GM12878 (cell line): ENCODE measurements around the gene SETD1B. TPM values are rescaled to one million over a fixed set of nuclear protein-coding genes. Genes with fewer than 3 reads are reported as not detected.

Experiments
- ATAC-seq: fragments of 200-7000 bp; cut with Tn5 transposase; 3 replicates; pipeline ENCODE4 v1.9.1; 2020; ENCODE audit warnings: mild to moderate bottlenecking, moderate library complexity
- BruUV-seq: library from RNA; stranded (reverse); fragments of 400-500 nt; replicated peaks from 2 replicates; lab custom pipeline; 2021; lab: Mats Ljungman, UMichigan
- CTCF ChIA-PET: fragments of 300-600 bp; sonication (Branson Sonifier 250); formaldehyde crosslinking; extraction: SDS; loops from one replicate; lab custom pipeline; 2021; ENCODE audit warnings: inconsistent platforms; lab: Yijun Ruan, JAX
- POLR2A ChIA-PET: fragments of 350-600 bp; formaldehyde crosslinking; extraction: SDS; loops from one replicate; lab custom pipeline; 2021; ENCODE audit warnings: inconsistent platforms; lab: Charles Lee
- RAD21 ChIA-PET: fragments of 300-600 bp; sonication (Branson Sonifier 250); formaldehyde crosslinking; loops from one replicate; lab custom pipeline; 2023; ENCODE audit warnings: antibody characterized with exemption; ENCODE audit not compliant: unreplicated experiment; lab: Charles Lee
- SMC1A ChIA-PET: fragments of 300-600 bp; sonication (Branson Sonifier 250); formaldehyde crosslinking; loops from one replicate; lab custom pipeline; 2023; ENCODE audit not compliant: unreplicated experiment, uncharacterized antibody; lab: Charles Lee
- DNase-seq: peaks from one replicate; pipeline ENCODE4 v3.0.0-alpha.2; 2011; ENCODE audit warnings: low read depth, low spot score
- FAIRE-seq: peaks from 3 replicates; lab custom pipeline; 2011; peaks lifted over from hg19 to GRCh38; lab: Jason Lieb, UNC
- H2AFZ ChIP-seq: 2 replicates; pipeline ENCODE4 v1.6.0; 2011; ENCODE audit warnings: low read depth, low read length, control low read depth; ENCODE audit not compliant: control insufficient read depth
- H3K27ac ChIP-seq: 2 replicates; pipeline ENCODE4 v1.5.1; 2011; ENCODE audit warnings: control low read depth; ENCODE audit not compliant: control insufficient read depth, insufficient read depth
- H3K27me3 ChIP-seq, 2 experiments: replicated peaks in 1 of 2; 2 replicates each; pipeline versions ENCODE4 v1.6.0 to v1.6.1; 2011; ENCODE audit warnings: low read length in 1 of 2; ENCODE audit not compliant: control insufficient read depth in 2 of 2, insufficient read depth in 2 of 2
- H3K36me3 ChIP-seq, 2 experiments: 2 replicates each; pipeline ENCODE4 v1.5.1; 2011; ENCODE audit warnings: low read length in 1 of 2; ENCODE audit not compliant: control insufficient read depth in 2 of 2, insufficient read depth in 2 of 2
- H3K4me1 ChIP-seq: 2 replicates; pipeline ENCODE4 v1.6.1; 2011; ENCODE audit warnings: mild to moderate bottlenecking, low read length, moderate library complexity, mixed read lengths; ENCODE audit not compliant: control insufficient read depth, insufficient read depth
- H3K4me2 ChIP-seq: 2 replicates; pipeline ENCODE4 v1.6.0; 2011; ENCODE audit warnings: control low read depth; ENCODE audit not compliant: control insufficient read depth, insufficient read depth
- H3K4me3 ChIP-seq: fragments of 200-600 bp; sonication (generic); 2 replicates; pipeline ENCODE4 v1.5.1; 2016
- H3K79me2 ChIP-seq: 2 replicates; pipeline ENCODE4 v1.6.0; 2011; ENCODE audit warnings: low read length; ENCODE audit not compliant: control insufficient read depth, insufficient read depth
- H3K9ac ChIP-seq: 2 replicates; pipeline ENCODE4 v1.8.0; 2011; ENCODE audit warnings: low read length, control low read depth, mixed read lengths; ENCODE audit not compliant: control insufficient read depth, insufficient read depth
- H3K9me3 ChIP-seq: replicated peaks from 3 replicates; pipeline ENCODE4 v1.5.1; 2011; ENCODE audit warnings: mild to moderate bottlenecking, low read length; ENCODE audit not compliant: control insufficient read depth, insufficient read depth
- H4K20me1 ChIP-seq: 2 replicates; pipeline ENCODE4 v1.6.0; 2011; ENCODE audit not compliant: control insufficient read depth, insufficient read depth
- BACH1 ChIP-seq: fragments of 450-650 bp; IDR thresholded peaks from 2 replicates; pipeline ENCODE4 v1.6.1; 2017; ENCODE audit warnings: mild to moderate bottlenecking, borderline replicate concordance
- BRCA1 ChIP-seq: IDR thresholded peaks from 2 replicates; pipeline ENCODE4 v1.6.1; 2011; ENCODE audit warnings: low read depth, low read length, improper control_type of control experiment
- ESRRA ChIP-seq: IDR thresholded peaks from 2 replicates; pipeline ENCODE4 v1.6.1; 2012; ENCODE audit warnings: mild to moderate bottlenecking, low read length, improper control_type of control experiment
- LARP7 ChIP-seq: fragments of 450-650 bp; IDR thresholded peaks from 2 replicates; pipeline ENCODE4 v1.6.1; 2017; ENCODE audit warnings: mild to moderate bottlenecking
- NFXL1 ChIP-seq: fragments of 450-650 bp; IDR thresholded peaks from 2 replicates; pipeline ENCODE4 v1.6.1; 2017; ENCODE audit warnings: antibody characterized with exemption, mild to moderate bottlenecking, borderline replicate concordance
- NR2C2 ChIP-seq: IDR thresholded peaks from 2 replicates; pipeline ENCODE4 v1.6.1; 2011; ENCODE audit warnings: borderline replicate concordance, low read depth; ENCODE audit not compliant: control insufficient read depth, insufficient read length
- RB1 ChIP-seq: fragments of 450-650 bp; formaldehyde crosslinking; IDR thresholded peaks from 2 replicates; pipeline ENCODE4 v1.6.1; 2017; ENCODE audit warnings: mild to moderate bottlenecking, borderline replicate concordance
- RCOR1 ChIP-seq: conservative IDR thresholded peaks from 2 replicates; pipeline ENCODE4 v1.6.1; 2012; ENCODE audit warnings: low read depth, low read length, improper control_type of control experiment
- RELA ChIP-seq: fragments of 450-650 bp; IDR thresholded peaks from 2 replicates; pipeline ENCODE4 v1.8.0; 2014; ENCODE audit warnings: borderline replicate concordance; ENCODE audit not compliant: partially characterized antibody
- RUNX3 ChIP-seq: IDR thresholded peaks from 2 replicates; pipeline ENCODE4 v1.6.1; 2012; ENCODE audit warnings: low read length, inconsistent platforms
- SREBF1 ChIP-seq: IDR thresholded peaks from 2 replicates; pipeline ENCODE4 v1.6.1; 2012; ENCODE audit warnings: mild to moderate bottlenecking, low read length
- SRF ChIP-seq, 2 experiments: IDR thresholded peaks; 2 replicates each; pipeline ENCODE4 v1.6.1; 2011; ENCODE audit warnings: low read depth in 2 of 2, low read length in 2 of 2, mild to moderate bottlenecking in 1 of 2, moderate library complexity in 1 of 2
- SUZ12 ChIP-seq: fragments of 200-600 bp; sonication (generic); IDR thresholded peaks from one replicate; pipeline ENCODE4 v1.6.1; 2018; ENCODE audit warnings: antibody characterized with exemption, mild to moderate bottlenecking; ENCODE audit not compliant: unreplicated experiment
- USF2 ChIP-seq: IDR thresholded peaks from 2 replicates; pipeline ENCODE4 v1.6.1; 2011; ENCODE audit warnings: low read depth, low read length, improper control_type of control experiment, borderline replicate concordance
- WGBS: methylation state at CpG from one replicate; pipeline ENCODE4 v1.1.6; 2016; ENCODE audit warnings: low lambda C conversion rate; ENCODE audit not compliant: insufficient replicate concordance, insufficient coverage; ENCODE audit errors: missing lambda C conversion rate; 5-methylcytosine and 5-hydroxymethylcytosine counted together
- in situ Hi-C: fragments of 300-500 bp; cut with MboI; formaldehyde crosslinking; loops from 9 replicates; pipeline ENCODE4 v1.14.3; 2018; ENCODE audit warnings: mixed read lengths
- intact Hi-C: fragments of 100-400 bp; cut with micrococcal nuclease; formaldehyde crosslinking; loops from one replicate; pipeline ENCODE4 v1.14.2; 2022; ENCODE audit not compliant: unreplicated experiment
- polyA plus RNA-seq, 11 experiments: library from polyadenylated mRNA; depleted of rRNA in 4 of 11; unstranded in 6 of 11; stranded (reverse) in 5 of 11; fragments of >200 nt; fragmentation: Nextera tagmentation in 4 of 11; fragmentation: Illumina TruSeq in 1 of 11; extraction: Ambion mirVana in 4 of 11; extraction: Trizol in 1 of 11; gene quantifications; 1 replicate in 1 of 11; 2 replicates in 10 of 11; pipeline versions ENCODE4 v1.2.1 to v1.2.3, GENCODE V29; 2011 to 2016; ENCODE audit warnings: inconsistent platforms in 2 of 11, missing spikeins in 2 of 11, low read depth in 1 of 11
- total RNA-seq, 4 experiments: library from RNA; depleted of rRNA in 3 of 4; stranded (reverse); fragments of >200 nt in 3 of 4; fragmentation: Illumina TruSeq in 1 of 4; extraction: Trizol in 1 of 4; gene quantifications; 2 replicates each; pipeline versions ENCODE4 v1.2.1 to v1.2.3, GENCODE V29; 2013 to 2021
- TF ChIP-seq, protein P1 (sequence below): IDR thresholded peaks from 2 replicates; pipeline ENCODE4 v1.6.1; 2012; ENCODE audit warnings: mild to moderate bottlenecking, low read depth, low read length
- TF ChIP-seq, protein P2 (sequence below): fragments of 450-650 bp; IDR thresholded peaks from 2 replicates; pipeline ENCODE4 v1.6.1; 2016; ENCODE audit warnings: mild to moderate bottlenecking

SETD1B gene
- total and polyA plus RNA-seq, 10 of the 15 experiments (the other 5 are each of a cell fraction or from before 2014, with no cell fraction given) = 0.50 to 17.3 (median 1.6) TPM

- no peak for TF ChIP-seq RCOR1
- TF ChIP-seq RUNX3 = no peak
- TF ChIP-seq NR2C2 = no peak
These were observed 33.4 kb upstream of the SETD1B start (continued) for GRCh38 chr12:121770388-121770787.

DNA sequence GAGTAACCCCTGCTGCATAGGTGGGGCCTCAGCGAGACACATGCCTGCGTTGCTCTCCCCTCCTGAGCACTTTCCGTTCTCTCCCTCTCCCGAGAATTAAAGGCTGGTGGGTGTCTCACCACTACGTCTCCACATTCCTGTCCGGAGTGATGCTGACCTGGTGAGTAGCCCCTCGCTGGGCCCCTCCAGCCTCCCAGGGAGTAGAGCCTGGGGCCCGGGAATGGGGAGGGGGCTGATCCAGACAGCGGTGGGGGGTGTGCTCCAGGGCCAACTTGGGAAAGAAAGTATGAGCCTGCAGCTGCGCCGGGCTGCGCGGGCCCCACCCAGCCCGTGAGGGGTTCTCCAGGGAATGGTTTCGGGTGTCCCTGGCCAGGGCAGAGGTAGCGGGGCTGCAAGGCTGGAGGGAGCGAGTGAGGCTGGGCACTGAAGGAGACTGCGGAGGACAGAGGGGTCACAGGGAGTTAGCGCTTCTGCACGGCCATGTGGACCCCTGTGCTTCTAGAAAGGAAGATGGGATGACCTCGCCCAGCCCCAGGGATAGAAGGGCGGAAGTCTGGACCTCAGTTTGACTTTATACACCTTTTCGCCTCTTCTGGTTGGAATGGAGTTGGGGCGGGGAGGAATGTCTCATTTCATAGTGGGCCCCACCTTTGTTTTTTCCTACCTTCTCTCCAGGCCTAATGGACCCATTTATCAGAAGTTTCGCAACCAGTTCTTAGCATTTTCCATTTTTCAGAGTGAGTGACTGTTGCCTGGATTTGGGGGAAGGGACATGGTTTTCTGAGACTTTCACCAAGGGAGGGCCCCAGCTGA, 32.8 kb upstream of the SETD1B start:
- Histone ChIP-seq H3K27me3 (no peaks in the 10 kb centered on the region), H3K9ac (no peak overlapping the region), H3K36me3 (no peaks in the 10 kb centered on the region; a peak in 2 of 4 replicates), H3K4me3 (no peak overlapping the region), H2AFZ (no peak overlapping the region), H4K20me1 (no peaks in the 10 kb centered on the region), H3K9me3 (no peaks in the 10 kb centered on the region), H3K4me2 (no peak overlapping the region), H3K27ac (no peak overlapping the region), H3K4me1 (peaks cover 3% of the 10 kb centered on the region; the same call in 1 of the 2 replicates), H3K79me2 (no peaks in the 10 kb centered on the region)
- DNase-seq (no peak), FAIRE-seq (no peak), ATAC-seq (no peak)
- no TSS peak for BruUV-seq
- ChIA-PET CTCF (interaction anchor here (2.7 to 15.0 kb wide), 2 partner anchors 11 to 21 kb away, joined by 19 to 492 read pairs; partner anchors contain the start of gene RHOF), RAD21 (no interaction called here), POLR2A (interaction anchor here (1.0 kb wide), 1 partner anchor 31 kb away, joined by 3 read pairs; no protein-coding TSS in a partner anchor), SMC1A (no interaction called here)
- WGBS = 97% methylated on average over 25 of the region's 25 CpGs
- in situ Hi-C loops (no loop called here), intact Hi-C loops (no loop called here)
- TF ChIP-seq ESRRA = no peak
- TF ChIP-seq LARP7 = no peak
- no peak for TF ChIP-seq BACH1
- no peak for TF ChIP-seq SREBF1
- TF ChIP-seq, protein P1, sequence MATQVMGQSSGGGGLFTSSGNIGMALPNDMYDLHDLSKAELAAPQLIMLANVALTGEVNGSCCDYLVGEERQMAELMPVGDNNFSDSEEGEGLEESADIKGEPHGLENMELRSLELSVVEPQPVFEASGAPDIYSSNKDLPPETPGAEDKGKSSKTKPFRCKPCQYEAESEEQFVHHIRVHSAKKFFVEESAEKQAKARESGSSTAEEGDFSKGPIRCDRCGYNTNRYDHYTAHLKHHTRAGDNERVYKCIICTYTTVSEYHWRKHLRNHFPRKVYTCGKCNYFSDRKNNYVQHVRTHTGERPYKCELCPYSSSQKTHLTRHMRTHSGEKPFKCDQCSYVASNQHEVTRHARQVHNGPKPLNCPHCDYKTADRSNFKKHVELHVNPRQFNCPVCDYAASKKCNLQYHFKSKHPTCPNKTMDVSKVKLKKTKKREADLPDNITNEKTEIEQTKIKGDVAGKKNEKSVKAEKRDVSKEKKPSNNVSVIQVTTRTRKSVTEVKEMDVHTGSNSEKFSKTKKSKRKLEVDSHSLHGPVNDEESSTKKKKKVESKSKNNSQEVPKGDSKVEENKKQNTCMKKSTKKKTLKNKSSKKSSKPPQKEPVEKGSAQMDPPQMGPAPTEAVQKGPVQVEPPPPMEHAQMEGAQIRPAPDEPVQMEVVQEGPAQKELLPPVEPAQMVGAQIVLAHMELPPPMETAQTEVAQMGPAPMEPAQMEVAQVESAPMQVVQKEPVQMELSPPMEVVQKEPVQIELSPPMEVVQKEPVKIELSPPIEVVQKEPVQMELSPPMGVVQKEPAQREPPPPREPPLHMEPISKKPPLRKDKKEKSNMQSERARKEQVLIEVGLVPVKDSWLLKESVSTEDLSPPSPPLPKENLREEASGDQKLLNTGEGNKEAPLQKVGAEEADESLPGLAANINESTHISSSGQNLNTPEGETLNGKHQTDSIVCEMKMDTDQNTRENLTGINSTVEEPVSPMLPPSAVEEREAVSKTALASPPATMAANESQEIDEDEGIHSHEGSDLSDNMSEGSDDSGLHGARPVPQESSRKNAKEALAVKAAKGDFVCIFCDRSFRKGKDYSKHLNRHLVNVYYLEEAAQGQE = no peak
- TF ChIP-seq, protein P2, sequence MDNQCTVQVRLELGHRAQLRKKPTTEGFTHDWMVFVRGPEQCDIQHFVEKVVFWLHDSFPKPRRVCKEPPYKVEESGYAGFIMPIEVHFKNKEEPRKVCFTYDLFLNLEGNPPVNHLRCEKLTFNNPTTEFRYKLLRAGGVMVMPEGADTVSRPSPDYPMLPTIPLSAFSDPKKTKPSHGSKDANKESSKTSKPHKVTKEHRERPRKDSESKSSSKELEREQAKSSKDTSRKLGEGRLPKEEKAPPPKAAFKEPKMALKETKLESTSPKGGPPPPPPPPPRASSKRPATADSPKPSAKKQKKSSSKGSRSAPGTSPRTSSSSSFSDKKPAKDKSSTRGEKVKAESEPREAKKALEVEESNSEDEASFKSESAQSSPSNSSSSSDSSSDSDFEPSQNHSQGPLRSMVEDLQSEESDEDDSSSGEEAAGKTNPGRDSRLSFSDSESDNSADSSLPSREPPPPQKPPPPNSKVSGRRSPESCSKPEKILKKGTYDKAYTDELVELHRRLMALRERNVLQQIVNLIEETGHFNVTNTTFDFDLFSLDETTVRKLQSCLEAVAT = no peak
- no peak for TF ChIP-seq RELA
- TF ChIP-seq SUZ12 = no peak
- TF ChIP-seq SRF (IDR thresholded peaks at IDR 0.05; ENCODE audit: low read depth in 2 of 2, low read length in 2 of 2) = no peak
- TF ChIP-seq USF2 = no peak
- no peak for TF ChIP-seq RB1
- no peak for TF ChIP-seq NFXL1
- TF ChIP-seq BRCA1 = no peak
